Measurements from ENCODE around the gene TUBGCP2.

Gene TUBGCP2

GRCh38 chr10:133295426-133296320 is 13.0 kb downstream of the TUBGCP2 start:
- no peaks in the 10 kb centered on the region for H3K9me3 ChIP-seq (ENCODE audit: insufficient read depth, low read depth, low read length)
- H3K36me3 ChIP-seq (ENCODE audit: insufficient read depth, low read depth, low read length), result peaks cover 84% of the 10 kb centered on the region
- H3K27me3 ChIP-seq (ENCODE audit: insufficient read depth, low read length), result no peaks in the 10 kb centered on the region
- no peak overlapping the region for H3K4me3 ChIP-seq (ENCODE audit: low read length)
- H3K4me1 ChIP-seq (ENCODE audit: insufficient read depth, low read length), result no peaks in the 10 kb centered on the region
- no peak overlapping the region for H3K27ac ChIP-seq (ENCODE audit: low read length)
- H3K9ac ChIP-seq (ENCODE audit: low read depth, low read length), result no peak overlapping the region

- Histone ChIP-seq H3K4me3 (ENCODE audit: low read length) (no peak overlapping the region), H3K27ac (ENCODE audit: low read length) (no peak overlapping the region), H3K9me3 (ENCODE audit: insufficient read depth, low read depth, low read length) (no peaks in the 10 kb centered on the region), H3K9ac (ENCODE audit: low read depth, low read length) (no peak overlapping the region), H3K36me3 (ENCODE audit: insufficient read depth, low read depth, low read length) (peaks cover 79% of the 10 kb centered on the region), H3K27me3 (ENCODE audit: insufficient read depth, low read length) (no peaks in the 10 kb centered on the region), H3K4me1 (ENCODE audit: insufficient read depth, low read length) (no peaks in the 10 kb centered on the region)
These were observed 14.5 kb downstream of the TUBGCP2 start for GRCh38 chr10:133294189-133294588.

GRCh38 chr10:133293810-133294119 is 14.9 kb downstream of the TUBGCP2 start:
- peaks cover 78% of the 10 kb centered on the region for H3K36me3 ChIP-seq (ENCODE audit: insufficient read depth, low read depth, low read length)
- no peak overlapping the region for H3K4me3 ChIP-seq (ENCODE audit: low read length)
- H3K4me1 ChIP-seq (ENCODE audit: insufficient read depth, low read length), result no peaks in the 10 kb centered on the region
- no peak overlapping the region for H3K27ac ChIP-seq (ENCODE audit: low read length)
- no peaks in the 10 kb centered on the region for H3K27me3 ChIP-seq (ENCODE audit: insufficient read depth, low read length)
- H3K9me3 ChIP-seq (ENCODE audit: insufficient read depth, low read depth, low read length), result no peaks in the 10 kb centered on the region
- no peak overlapping the region for H3K9ac ChIP-seq (ENCODE audit: low read depth, low read length)

GRCh38 chr10:133292919-133293809 is 15.5 kb downstream of the TUBGCP2 start:
- Histone ChIP-seq H3K27me3 (ENCODE audit: insufficient read depth, low read length) (no peaks in the 10 kb centered on the region), H3K36me3 (ENCODE audit: insufficient read depth, low read depth, low read length) (peaks cover 76% of the 10 kb centered on the region), H3K4me3 (ENCODE audit: low read length) (no peak overlapping the region), H3K27ac (ENCODE audit: low read length) (no peak overlapping the region), H3K9me3 (ENCODE audit: insufficient read depth, low read depth, low read length) (no peaks in the 10 kb centered on the region), H3K4me1 (ENCODE audit: insufficient read depth, low read length) (no peaks in the 10 kb centered on the region), H3K9ac (ENCODE audit: low read depth, low read length) (no peak overlapping the region)

GRCh38 chr10:133289761-133290160 is 18.9 kb downstream of the TUBGCP2 start:
- peaks cover 75% of the 10 kb centered on the region for H3K36me3 ChIP-seq (ENCODE audit: insufficient read depth, low read depth, low read length)
- no peaks in the 10 kb centered on the region for H3K27me3 ChIP-seq (ENCODE audit: insufficient read depth, low read length)
- no peaks in the 10 kb centered on the region for H3K4me1 ChIP-seq (ENCODE audit: insufficient read depth, low read length)
- no peak overlapping the region for H3K4me3 ChIP-seq (ENCODE audit: low read length)
- no peak overlapping the region for H3K27ac ChIP-seq (ENCODE audit: low read length)
- H3K9me3 ChIP-seq (ENCODE audit: insufficient read depth, low read depth, low read length), result no peaks in the 10 kb centered on the region
- no peak overlapping the region for H3K9ac ChIP-seq (ENCODE audit: low read depth, low read length)

GRCh38 chr10:133287832-133288500 is 20.7 kb downstream of the TUBGCP2 start:
- Histone ChIP-seq H3K27ac (ENCODE audit: low read length) (no peak overlapping the region), H3K9ac (ENCODE audit: low read depth, low read length) (no peak overlapping the region), H3K4me1 (ENCODE audit: insufficient read depth, low read length) (no peaks in the 10 kb centered on the region), H3K36me3 (ENCODE audit: insufficient read depth, low read depth, low read length) (peaks cover 76% of the 10 kb centered on the region), H3K4me3 (ENCODE audit: low read length) (no peak overlapping the region), H3K27me3 (ENCODE audit: insufficient read depth, low read length) (no peaks in the 10 kb centered on the region), H3K9me3 (ENCODE audit: insufficient read depth, low read depth, low read length) (no peaks in the 10 kb centered on the region)

- no peaks in the 10 kb centered on the region for H3K4me1 ChIP-seq (ENCODE audit: insufficient read depth, low read length)
- no peaks in the 10 kb centered on the region for H3K9me3 ChIP-seq (ENCODE audit: insufficient read depth, low read depth, low read length)
- H3K36me3 ChIP-seq (ENCODE audit: insufficient read depth, low read depth, low read length), result peaks cover 84% of the 10 kb centered on the region
- no peak overlapping the region for H3K27ac ChIP-seq (ENCODE audit: low read length)
- H3K9ac ChIP-seq (ENCODE audit: low read depth, low read length), result no peak overlapping the region
- H3K4me3 ChIP-seq (ENCODE audit: low read length), result no peak overlapping the region
- H3K27me3 ChIP-seq (ENCODE audit: insufficient read depth, low read length), result no peaks in the 10 kb centered on the region
These were observed 22.3 kb downstream of the TUBGCP2 start for GRCh38 chr10:133286366-133286765.

- Histone ChIP-seq H3K4me1 (ENCODE audit: insufficient read depth, low read length) (no peaks in the 10 kb centered on the region), H3K27me3 (ENCODE audit: insufficient read depth, low read length) (no peaks in the 10 kb centered on the region), H3K36me3 (ENCODE audit: insufficient read depth, low read depth, low read length) (peaks cover 79% of the 10 kb centered on the region), H3K9me3 (ENCODE audit: insufficient read depth, low read depth, low read length) (no peaks in the 10 kb centered on the region), H3K27ac (ENCODE audit: low read length) (no peak overlapping the region), H3K4me3 (ENCODE audit: low read length) (no peak overlapping the region), H3K9ac (ENCODE audit: low read depth, low read length) (no peak overlapping the region)
These were observed 23.5 kb downstream of the TUBGCP2 start for GRCh38 chr10:133285217-133285616.

GRCh38 chr10:133283931-133284330 is 24.7 kb downstream of the TUBGCP2 start:
- Histone ChIP-seq H3K36me3 (ENCODE audit: insufficient read depth, low read depth, low read length) (peaks cover 74% of the 10 kb centered on the region), H3K27me3 (ENCODE audit: insufficient read depth, low read length) (no peaks in the 10 kb centered on the region), H3K27ac (ENCODE audit: low read length) (no peak overlapping the region), H3K9ac (ENCODE audit: low read depth, low read length) (no peak overlapping the region), H3K4me3 (ENCODE audit: low read length) (no peak overlapping the region), H3K4me1 (ENCODE audit: insufficient read depth, low read length) (no peaks in the 10 kb centered on the region), H3K9me3 (ENCODE audit: insufficient read depth, low read depth, low read length) (no peaks in the 10 kb centered on the region)

- Histone ChIP-seq H3K36me3 (ENCODE audit: insufficient read depth, low read depth, low read length) (peaks cover 67% of the 10 kb centered on the region), H3K27ac (ENCODE audit: low read length) (no peak overlapping the region), H3K4me3 (ENCODE audit: low read length) (no peak overlapping the region), H3K4me1 (ENCODE audit: insufficient read depth, low read length) (no peaks in the 10 kb centered on the region), H3K9ac (ENCODE audit: low read depth, low read length) (no peak overlapping the region), H3K27me3 (ENCODE audit: insufficient read depth, low read length) (no peaks in the 10 kb centered on the region), H3K9me3 (ENCODE audit: insufficient read depth, low read depth, low read length) (no peaks in the 10 kb centered on the region)
These were observed 25.8 kb downstream of the TUBGCP2 start for GRCh38 chr10:133282846-133283390.

- Histone ChIP-seq H3K4me1 (ENCODE audit: insufficient read depth, low read length) (no peaks in the 10 kb centered on the region), H3K4me3 (ENCODE audit: low read length) (no peak overlapping the region), H3K9ac (ENCODE audit: low read depth, low read length) (no peak overlapping the region), H3K27ac (ENCODE audit: low read length) (no peak overlapping the region), H3K36me3 (ENCODE audit: insufficient read depth, low read depth, low read length) (peaks cover 60% of the 10 kb centered on the region), H3K27me3 (ENCODE audit: insufficient read depth, low read length) (no peaks in the 10 kb centered on the region), H3K9me3 (ENCODE audit: insufficient read depth, low read depth, low read length) (no peaks in the 10 kb centered on the region)
These were observed 26.9 kb downstream of the TUBGCP2 start for GRCh38 chr10:133281628-133282372.
